Hepatocyte (in vitro differentiated cells): ENCODE measurements around the gene PHYHIPL.

Experiments
- EZH2 ChIP-seq: fragments of 200-600 bp; sonication (generic); IDR thresholded peaks from 2 replicates; pipeline ENCODE4 v1.6.1; 2016; ENCODE audit warnings: antibody characterized with exemption, mild to moderate bottlenecking, borderline replicate concordance
- EZH2phosphoT487 ChIP-seq: fragments of 200-600 bp; sonication (generic); IDR thresholded peaks from one replicate; pipeline ENCODE4 v1.6.1; 2018; ENCODE audit warnings: antibody characterized with exemption, mild to moderate bottlenecking, low read depth, moderate library complexity; ENCODE audit not compliant: unreplicated experiment, severe bottlenecking
- TF ChIP-seq, protein P1 (sequence below): fragments of 200-600 bp; sonication (generic); IDR thresholded peaks from 2 replicates; pipeline ENCODE4 v1.5.1; 2016; ENCODE audit warnings: antibody characterized with exemption, mild to moderate bottlenecking; ENCODE audit not compliant: poor library complexity

GRCh38 chr10:59240582-59241183 is 64.2 kb downstream of the PHYHIPL start:
- TF ChIP-seq, protein P1, sequence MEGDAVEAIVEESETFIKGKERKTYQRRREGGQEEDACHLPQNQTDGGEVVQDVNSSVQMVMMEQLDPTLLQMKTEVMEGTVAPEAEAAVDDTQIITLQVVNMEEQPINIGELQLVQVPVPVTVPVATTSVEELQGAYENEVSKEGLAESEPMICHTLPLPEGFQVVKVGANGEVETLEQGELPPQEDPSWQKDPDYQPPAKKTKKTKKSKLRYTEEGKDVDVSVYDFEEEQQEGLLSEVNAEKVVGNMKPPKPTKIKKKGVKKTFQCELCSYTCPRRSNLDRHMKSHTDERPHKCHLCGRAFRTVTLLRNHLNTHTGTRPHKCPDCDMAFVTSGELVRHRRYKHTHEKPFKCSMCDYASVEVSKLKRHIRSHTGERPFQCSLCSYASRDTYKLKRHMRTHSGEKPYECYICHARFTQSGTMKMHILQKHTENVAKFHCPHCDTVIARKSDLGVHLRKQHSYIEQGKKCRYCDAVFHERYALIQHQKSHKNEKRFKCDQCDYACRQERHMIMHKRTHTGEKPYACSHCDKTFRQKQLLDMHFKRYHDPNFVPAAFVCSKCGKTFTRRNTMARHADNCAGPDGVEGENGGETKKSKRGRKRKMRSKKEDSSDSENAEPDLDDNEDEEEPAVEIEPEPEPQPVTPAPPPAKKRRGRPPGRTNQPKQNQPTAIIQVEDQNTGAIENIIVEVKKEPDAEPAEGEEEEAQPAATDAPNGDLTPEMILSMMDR, result peak; percentile 79
- TF ChIP-seq EZH2, result no peak
- no peak for TF ChIP-seq EZH2phosphoT487
